Stomach (tissue), 9 donors: Measurements from ENCODE around the gene OR10G3. TPM values are rescaled to one million over a fixed set of nuclear protein-coding genes. Genes with fewer than 3 reads are reported as not detected.
"Not testable (repeated sequence)": the region's sequence is repeated elsewhere in the genome, so short reads cannot be mapped to it uniquely, and the experiment has no call there.

Source experiments
- DNase-seq, 2 donors: peaks; one replicate each; pipeline versions ENCODE4 v3.0.0 to v3.0.0-alpha.2; 2013 to 2019
- H3K27ac ChIP-seq, 5 donors: fragments of 200-600 bp in 4 of 5; sonication (generic) in 4 of 5; one replicate each; pipeline ENCODE4 v1.5.1; 2013 to 2019; ENCODE audit warnings: mild to moderate bottlenecking in 1 of 5, moderate library complexity in 1 of 5
- H3K27me3 ChIP-seq, 3 donors: fragments of 200-600 bp; sonication (generic); one replicate each; pipeline ENCODE4 v1.5.1; 2017 to 2019; ENCODE audit warnings: mixed run types in 1 of 3
- H3K36me3 ChIP-seq, 4 donors: fragments of 200-600 bp; sonication (generic); 1 replicate in 3 of 4; 2 replicates in 1 of 4; pipeline ENCODE4 v1.5.1; 2016 to 2019
- H3K4me1 ChIP-seq, 4 donors: fragments of 200-600 bp; sonication (generic); one replicate each; pipeline ENCODE4 v1.5.1; 2016 to 2019
- H3K4me3 ChIP-seq, 4 donors: fragments of 200-600 bp; sonication (generic) in 3 of 4; one replicate each; pipeline ENCODE4 v1.5.1; 2016 to 2019; ENCODE audit warnings: mild to moderate bottlenecking in 1 of 4
- H3K9me3 ChIP-seq, 4 donors: fragments of 200-600 bp; sonication (generic); one replicate each; pipeline ENCODE4 v1.5.1; 2016 to 2019
- EP300 ChIP-seq: sonication (generic); formaldehyde crosslinking; IDR thresholded peaks from one replicate; pipeline ENCODE4 v1.6.1; 2017; ENCODE audit warnings: antibody characterized with exemption
- POLR2A ChIP-seq, 4 donors: fragments of 450-650 bp; IDR thresholded peaks; one replicate each; pipeline ENCODE4 v1.6.1; 2016; ENCODE audit warnings: antibody characterized with exemption in 4 of 4, control low read depth in 2 of 4, mild to moderate bottlenecking in 1 of 4, moderate library complexity in 1 of 4
- POLR2AphosphoS5 ChIP-seq, 3 donors: sonication (generic); formaldehyde crosslinking; IDR thresholded peaks; one replicate each; pipeline ENCODE4 v1.6.1; 2016; ENCODE audit warnings: antibody characterized with exemption in 3 of 3
- WGBS, 5 donors: extraction: QIAGEN DNeasy Blood & Tissue Kit in 3 of 5; methylation state at CpG; one replicate each; pipeline versions ENCODE4 v1.1.5 to v1.1.7; 2013 to 2018; 5-methylcytosine and 5-hydroxymethylcytosine counted together
- intact Hi-C: fragments of 100-400 bp; cut with DNase I; formaldehyde crosslinking; loops from one replicate; pipeline ENCODE4 v1.15.1; 2023; ENCODE audit warnings: low total_unique reads
- polyA plus RNA-seq, 3 donors: library from polyadenylated mRNA; stranded (reverse); fragments of 200-250 nt; gene quantifications; one replicate each; pipeline ENCODE4 v1.2.3, GENCODE V29; 2013
- total RNA-seq, 5 donors: library from RNA; depleted of rRNA; stranded (reverse); fragments of >200 nt; gene quantifications; one replicate each; pipeline versions ENCODE4 v1.1.0 to v1.2.3, GENCODE V29; 2014 to 2016
- TF ChIP-seq, protein P1 (sequence below), 7 experiments: fragments of 450-650 bp in 4 of 7; fragments of 200-600 bp in 3 of 7; sonication (generic) in 3 of 7; IDR thresholded peaks; one replicate each; pipeline ENCODE4 v1.5.1; 2016 to 2019; ENCODE audit warnings: antibody characterized with exemption in 7 of 7, control low read depth in 2 of 7, mild to moderate bottlenecking in 1 of 7
- donor health status: healthy with polysubstance abuse.
- donor health status: Bipolar disorder and iron deficiency.
- donor health status: healthy.

The OR10G3 gene
- total and polyA plus RNA-seq, 8 donors: not detected

GRCh38 chr14:21558703-21559170 lies 21.1 kb downstream of the OR10G3 start:
- Histone ChIP-seq H3K27ac (no peak overlapping the region), H3K9me3 (no peaks in the 10 kb centered on the region), H3K27me3 (no peaks in the 10 kb centered on the region), H3K4me1 (peaks cover 0 to 16% (median 14%) of the 10 kb centered on the region in 4 donors), H3K4me3 (no peak overlapping the region), H3K36me3 (no peaks in the 10 kb centered on the region)
- WGBS, 5 donors: 69 to 79% (median 78%) methylated on average over 8 of the region's 8 CpGs
- no peak for DNase-seq
- intact Hi-C loops: loop anchor here (10.0 kb wide), 1 partner anchor 64 kb away; no protein-coding TSS in a partner anchor
- TF ChIP-seq, protein P1, sequence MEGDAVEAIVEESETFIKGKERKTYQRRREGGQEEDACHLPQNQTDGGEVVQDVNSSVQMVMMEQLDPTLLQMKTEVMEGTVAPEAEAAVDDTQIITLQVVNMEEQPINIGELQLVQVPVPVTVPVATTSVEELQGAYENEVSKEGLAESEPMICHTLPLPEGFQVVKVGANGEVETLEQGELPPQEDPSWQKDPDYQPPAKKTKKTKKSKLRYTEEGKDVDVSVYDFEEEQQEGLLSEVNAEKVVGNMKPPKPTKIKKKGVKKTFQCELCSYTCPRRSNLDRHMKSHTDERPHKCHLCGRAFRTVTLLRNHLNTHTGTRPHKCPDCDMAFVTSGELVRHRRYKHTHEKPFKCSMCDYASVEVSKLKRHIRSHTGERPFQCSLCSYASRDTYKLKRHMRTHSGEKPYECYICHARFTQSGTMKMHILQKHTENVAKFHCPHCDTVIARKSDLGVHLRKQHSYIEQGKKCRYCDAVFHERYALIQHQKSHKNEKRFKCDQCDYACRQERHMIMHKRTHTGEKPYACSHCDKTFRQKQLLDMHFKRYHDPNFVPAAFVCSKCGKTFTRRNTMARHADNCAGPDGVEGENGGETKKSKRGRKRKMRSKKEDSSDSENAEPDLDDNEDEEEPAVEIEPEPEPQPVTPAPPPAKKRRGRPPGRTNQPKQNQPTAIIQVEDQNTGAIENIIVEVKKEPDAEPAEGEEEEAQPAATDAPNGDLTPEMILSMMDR (IDR thresholded peaks at IDR 0.05): no peak
- TF ChIP-seq EP300 (no peak), POLR2A (IDR thresholded peaks at IDR 0.05) (no peak), POLR2AphosphoS5 (IDR thresholded peaks at IDR 0.05) (no peak)

GRCh38 chr14:21557084-21557901 lies 22.6 kb downstream of the OR10G3 start:
- Histone ChIP-seq H3K27me3 (no peaks in the 10 kb centered on the region), H3K9me3 (no peaks in the 10 kb centered on the region), H3K36me3 (no peaks in the 10 kb centered on the region), H3K4me3 (peak overlapping the region; percentile 27 to 39 (median 32)), H3K4me1 (peaks cover 0 to 16% (median 14%) of the 10 kb centered on the region in 4 donors), H3K27ac (peak overlapping the region in 4 of 5 donors; percentile 48 to 77 (median 61))
- TF ChIP-seq POLR2AphosphoS5 (IDR thresholded peaks at IDR 0.05) (peak in 1 of 3 donors; percentile 39), EP300 (no peak), POLR2A (IDR thresholded peaks at IDR 0.05) (no peak)
- TF ChIP-seq, protein P1 (IDR thresholded peaks at IDR 0.05): peak in 4 of 7 experiments; percentile 47 to 84 (median 76)
- DNase-seq: peak; percentile 79 to 95
- intact Hi-C loops: loop anchor here (10.0 kb wide), 1 partner anchor 62 kb away; no protein-coding TSS in a partner anchor
- 6 to 17% (median 10%) methylated on average over 11 of the region's 11 CpGs for WGBS, 5 donors

- Histone ChIP-seq H3K9me3 (no peaks in the 10 kb centered on the region), H3K27ac (peak overlapping the region in 1 of 5 donors; percentile 54), H3K36me3 (no peaks in the 10 kb centered on the region), H3K27me3 (no peaks in the 10 kb centered on the region), H3K4me3 (no peak overlapping the region), H3K4me1 (peaks cover 0 to 16% (median 14%) of the 10 kb centered on the region in 4 donors)
- no peak for DNase-seq
- intact Hi-C loops: loop anchor here (10.0 kb wide), 1 partner anchor 62 kb away; no protein-coding TSS in a partner anchor
- 53 to 64% (median 60%) methylated on average over 5 of the region's 5 CpGs for WGBS, 5 donors
- TF ChIP-seq EP300 (no peak), POLR2A (IDR thresholded peaks at IDR 0.05) (no peak), POLR2AphosphoS5 (IDR thresholded peaks at IDR 0.05) (no peak)
- TF ChIP-seq, protein P1 (IDR thresholded peaks at IDR 0.05): no peak
These were observed 23.3 kb downstream of the OR10G3 start for GRCh38 chr14:21556378-21557083.

- DNase-seq: no peak
- peaks cover 0 to 13% (median 11%) of the 10 kb centered on the region in 4 donors for H3K4me1 ChIP-seq
- H3K27ac ChIP-seq: no peak overlapping the region
- intact Hi-C loops: loop anchor here (10.0 kb wide), 1 partner anchor 58 kb away; no protein-coding TSS in a partner anchor
- no peaks in the 10 kb centered on the region for H3K36me3 ChIP-seq
- no peaks in the 10 kb centered on the region for H3K27me3 ChIP-seq
- TF ChIP-seq POLR2A (IDR thresholded peaks at IDR 0.05): no peak
- WGBS, 5 donors: 86 to 93% (median 91%) methylated on average over 3 of the region's 3 CpGs
- no peak overlapping the region for H3K4me3 ChIP-seq
- H3K9me3 ChIP-seq: no peaks in the 10 kb centered on the region
These were observed 26.6 kb downstream of the OR10G3 start for GRCh38 chr14:21553266-21553665.

DNA sequence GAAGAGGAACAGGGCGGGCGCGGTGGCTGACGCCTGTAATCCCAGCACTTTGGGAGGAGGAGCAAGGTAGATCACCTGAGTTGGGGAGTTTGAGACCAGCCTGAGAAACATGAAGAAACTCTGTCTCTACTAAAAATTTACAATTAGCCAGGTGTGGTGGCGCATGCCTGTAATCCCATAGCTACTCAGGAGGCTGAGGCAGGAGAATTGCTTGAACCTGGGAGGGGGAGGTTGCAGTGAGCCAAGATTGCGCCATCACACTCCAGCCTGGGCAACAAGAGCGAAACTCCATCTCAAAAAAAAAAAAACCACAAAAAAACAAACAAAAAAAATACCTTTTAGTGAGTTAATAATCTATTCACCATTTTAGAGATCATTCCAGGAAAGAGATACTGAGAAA lies 35.3 kb downstream of the OR10G3 start:
- H3K27me3 ChIP-seq: not testable (repeated sequence)

More for the DNA sequence above, 35.3 kb downstream of the OR10G3 start:
- intact Hi-C loops, H3K9me3 ChIP-seq, H3K4me1 ChIP-seq, H3K27ac ChIP-seq, H3K36me3 ChIP-seq, H3K4me3 ChIP-seq, DNase-seq: not testable (repeated sequence)
- 87 to 93% (median 91%) methylated on average over 7 of the region's 7 CpGs for WGBS, 5 donors
